Transverse colon (tissue), 4 donors: Measurements from ENCODE around the gene MYL4.

Source experiments
- EP300 ChIP-seq: sonication (generic); formaldehyde crosslinking; IDR thresholded peaks from one replicate; pipeline ENCODE4 v1.6.1; 2017; ENCODE audit warnings: antibody characterized with exemption, low read depth
- POLR2A ChIP-seq: fragments of 450-650 bp; IDR thresholded peaks from one replicate; pipeline ENCODE4 v1.6.1; 2016; ENCODE audit warnings: antibody characterized with exemption, mild to moderate bottlenecking, moderate library complexity
- POLR2AphosphoS5 ChIP-seq, 3 donors: sonication (generic); formaldehyde crosslinking; IDR thresholded peaks; one replicate each; pipeline ENCODE4 v1.6.1; 2016; ENCODE audit warnings: antibody characterized with exemption in 3 of 3
- TF ChIP-seq, protein P1 (sequence below), 5 experiments: fragments of 200-600 bp in 3 of 5; fragments of 450-650 bp in 2 of 5; sonication (generic) in 3 of 5; IDR thresholded peaks; 1 replicate in 2 of 5; 2 replicates in 3 of 5; pipeline ENCODE4 v1.5.1; 2016 to 2017; ENCODE audit warnings: antibody characterized with exemption in 5 of 5, inconsistent platforms in 3 of 5, mild to moderate bottlenecking in 2 of 5, moderate library complexity in 1 of 5

DNA sequence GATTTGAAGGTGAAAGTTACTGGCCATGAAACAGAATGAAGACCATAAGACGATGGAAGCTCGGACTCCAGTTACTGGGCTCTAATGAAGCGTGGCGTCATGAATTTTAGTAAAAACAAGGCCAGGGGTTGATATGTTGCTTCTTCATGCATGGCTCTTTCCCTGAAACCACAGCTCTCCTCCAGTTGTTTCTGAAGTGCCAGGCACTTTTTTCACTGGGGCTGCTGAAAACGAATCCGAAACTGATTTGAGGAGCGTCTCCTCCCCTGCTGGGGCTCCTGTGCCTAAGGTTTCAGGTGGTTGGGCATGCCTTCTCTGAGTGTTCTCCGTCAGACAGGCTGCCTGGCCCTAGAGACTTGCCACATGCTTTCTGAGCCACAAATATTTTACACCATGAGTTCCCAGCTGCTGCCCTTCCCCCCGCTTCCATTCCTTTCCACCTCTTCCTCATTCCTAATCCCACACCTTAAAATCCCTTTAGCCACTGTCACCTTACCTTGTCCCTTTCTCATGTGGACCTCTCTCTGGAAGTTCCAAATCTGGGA, 3.7 kb upstream of the MYL4 start:
- peak in 1 of 3 donors; percentile 13 for TF ChIP-seq POLR2AphosphoS5 (IDR thresholded peaks at IDR 0.05)
- TF ChIP-seq POLR2A: no peak
- TF ChIP-seq, protein P1, sequence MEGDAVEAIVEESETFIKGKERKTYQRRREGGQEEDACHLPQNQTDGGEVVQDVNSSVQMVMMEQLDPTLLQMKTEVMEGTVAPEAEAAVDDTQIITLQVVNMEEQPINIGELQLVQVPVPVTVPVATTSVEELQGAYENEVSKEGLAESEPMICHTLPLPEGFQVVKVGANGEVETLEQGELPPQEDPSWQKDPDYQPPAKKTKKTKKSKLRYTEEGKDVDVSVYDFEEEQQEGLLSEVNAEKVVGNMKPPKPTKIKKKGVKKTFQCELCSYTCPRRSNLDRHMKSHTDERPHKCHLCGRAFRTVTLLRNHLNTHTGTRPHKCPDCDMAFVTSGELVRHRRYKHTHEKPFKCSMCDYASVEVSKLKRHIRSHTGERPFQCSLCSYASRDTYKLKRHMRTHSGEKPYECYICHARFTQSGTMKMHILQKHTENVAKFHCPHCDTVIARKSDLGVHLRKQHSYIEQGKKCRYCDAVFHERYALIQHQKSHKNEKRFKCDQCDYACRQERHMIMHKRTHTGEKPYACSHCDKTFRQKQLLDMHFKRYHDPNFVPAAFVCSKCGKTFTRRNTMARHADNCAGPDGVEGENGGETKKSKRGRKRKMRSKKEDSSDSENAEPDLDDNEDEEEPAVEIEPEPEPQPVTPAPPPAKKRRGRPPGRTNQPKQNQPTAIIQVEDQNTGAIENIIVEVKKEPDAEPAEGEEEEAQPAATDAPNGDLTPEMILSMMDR (IDR thresholded peaks at IDR 0.05): no peak
- no peak for TF ChIP-seq EP300
